ENCODE data around the gene RNF4. TPM values are rescaled to one million over a fixed set of nuclear protein-coding genes. Genes with fewer than 3 reads are reported as not detected.

The RNF4 gene
- total and polyA plus RNA-seq, 3 donors from 2014 or later = 61.3 to 69.8 (median 68.3) TPM

- intact Hi-C loops (cut with DNase I; ENCODE audit: low total_unique reads) = no loop called here
- no peak for TF ChIP-seq POLR2A (IDR thresholded peaks at IDR 0.05)
- TF ChIP-seq CTCF (IDR thresholded peaks at IDR 0.05) = no peak
Measured at GRCh38 chr4:2516635-2517034, 47.7 kb downstream of the RNF4 start.

GRCh38 chr4:2526559-2526958 is 57.7 kb downstream of the RNF4 start:
- intact Hi-C loops (cut with DNase I; ENCODE audit: low total_unique reads) = no loop called here
- no peak overlapping the region for H3K4me3 ChIP-seq
- TF ChIP-seq POLR2A (IDR thresholded peaks at IDR 0.05) = no peak
- no peak for TF ChIP-seq CTCF (IDR thresholded peaks at IDR 0.05)

More at GRCh38 chr4:2516635-2517034, 47.7 kb downstream of the RNF4 start:
- WGBS, 2 donors = 76 to 84% methylated on average over 2 of the region's 2 CpGs
- peaks cover 16% of the 10 kb centered on the region for H3K4me1 ChIP-seq
- H3K9me3 ChIP-seq = no peaks in the 10 kb centered on the region
- no peaks in the 10 kb centered on the region for H3K36me3 ChIP-seq (ENCODE audit: low read depth, missing control alignments)
- DNase-seq = no peak
- H3K4me3 ChIP-seq = no peak overlapping the region
- peak overlapping the region in 1 of 2 donors; percentile 43 for H3K27ac ChIP-seq
- no peaks in the 10 kb centered on the region for H3K27me3 ChIP-seq

GRCh38 chr4:2534904-2535375 is 66.0 kb downstream of the RNF4 start:
- intact Hi-C loops (cut with DNase I; ENCODE audit: low total_unique reads) = no loop called here
- DNase-seq = no peak
- 50 to 53% methylated on average over 2 to 5 of the region's 5 CpGs for WGBS, 2 donors
- no peak for TF ChIP-seq POLR2A (IDR thresholded peaks at IDR 0.05)
- no peak for TF ChIP-seq CTCF (IDR thresholded peaks at IDR 0.05)
- Histone ChIP-seq H3K9me3 (no peaks in the 10 kb centered on the region), H3K27ac (peak overlapping the region; percentile 92 to 95), H3K4me1 (peaks cover 20% of the 10 kb centered on the region), H3K27me3 (no peaks in the 10 kb centered on the region), H3K4me3 (peak overlapping the region; percentile 70 to 81), H3K36me3 (ENCODE audit: low read depth, missing control alignments) (no peaks in the 10 kb centered on the region)

More at GRCh38 chr4:2526559-2526958, 57.7 kb downstream of the RNF4 start:
- no peaks in the 10 kb centered on the region for H3K27me3 ChIP-seq
- DNase-seq = no peak
- H3K9me3 ChIP-seq = no peaks in the 10 kb centered on the region
- no peaks in the 10 kb centered on the region for H3K4me1 ChIP-seq
- 90 to 95% methylated on average over 9 of the region's 9 CpGs for WGBS, 2 donors
- H3K36me3 ChIP-seq (ENCODE audit: low read depth, missing control alignments) = no peaks in the 10 kb centered on the region
- H3K27ac ChIP-seq = no peak overlapping the region

- Histone ChIP-seq H3K4me1 (peaks cover 20% of the 10 kb centered on the region), H3K4me3 (peak overlapping the region; percentile 70 to 81), H3K27ac (peak overlapping the region; percentile 92 to 95), H3K36me3 (ENCODE audit: low read depth, missing control alignments) (no peaks in the 10 kb centered on the region), H3K9me3 (no peaks in the 10 kb centered on the region), H3K27me3 (no peaks in the 10 kb centered on the region)
- intact Hi-C loops (cut with DNase I; ENCODE audit: low total_unique reads) = no loop called here
- WGBS, 2 donors = 0 to 3% methylated on average over 11 to 50 of the region's 77 CpGs
- DNase-seq = peak; percentile 63
- TF ChIP-seq CTCF (IDR thresholded peaks at IDR 0.05) = no peak
Measured at GRCh38 chr4:2535376-2536192, 66.7 kb downstream of the RNF4 start.
